ENCODE data around the gene HTATSF1. TPM values are rescaled to one million over a fixed set of nuclear protein-coding genes. Genes with fewer than 3 reads are reported as not detected.

HTATSF1 gene
- 81.6 and 88.0 TPM in 2 replicates for total RNA-seq (2014; rRNA removed; shearing (Covaris generic))

- Histone ChIP-seq H3K27me3 (no peaks in the 10 kb centered on the region), H3K9me3 (replicated peaks) (no peaks in the 10 kb centered on the region), H3K4me1 (peaks cover 3% of the 10 kb centered on the region; the same call in 1 of the 2 replicates), H3K27ac (peak within 1 kb of the TSS; percentile 78), H3K36me3 (peaks cover 10% of the 10 kb centered on the region), H3K4me3 (peak within 1 kb of the TSS; percentile 82)
- no peak for DNase-seq
These were observed at the start of gene HTATSF1 for GRCh38 chrX:136497556-136498052. HTATSF1 (plus strand) TSS chrX:136497592; CDS start chrX:136497685, 93 bp downstream.

DNA sequence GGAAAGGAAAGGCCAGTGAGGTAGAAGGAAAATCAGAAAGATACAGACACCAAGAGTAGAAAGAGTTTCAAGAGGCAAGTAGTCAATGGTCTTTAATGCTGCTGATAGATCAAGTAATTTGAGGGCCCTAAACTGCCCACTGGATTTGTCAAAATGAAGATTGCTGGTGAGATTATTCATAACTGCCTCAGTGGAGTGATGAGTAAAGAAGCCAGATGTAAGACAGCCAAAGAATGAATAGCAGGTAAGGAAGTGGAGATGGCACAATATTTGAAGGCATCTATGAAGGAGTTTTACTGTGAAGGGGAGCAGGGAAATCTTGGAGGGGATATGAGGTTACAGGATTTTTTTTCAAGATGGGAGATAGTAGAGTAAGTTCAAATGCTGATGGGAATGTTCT lies 49.4 kb upstream of the HTATSF1 start:
- Histone ChIP-seq H3K27me3 (no peaks in the 10 kb centered on the region), H3K4me3 (no peak overlapping the region), H3K36me3 (no peaks in the 10 kb centered on the region), H3K27ac (no peak overlapping the region), H3K9me3 (replicated peaks) (no peaks in the 10 kb centered on the region), H3K4me1 (no peaks in the 10 kb centered on the region)
- no peak for DNase-seq

- H3K27me3 ChIP-seq, result no peaks in the 10 kb centered on the region
- no peaks in the 10 kb centered on the region for H3K9me3 ChIP-seq (replicated peaks)
- H3K4me1 ChIP-seq, result no peaks in the 10 kb centered on the region
- DNase-seq, result no peak
- H3K27ac ChIP-seq, result no peak overlapping the region
- no peaks in the 10 kb centered on the region for H3K36me3 ChIP-seq
- H3K4me3 ChIP-seq, result no peak overlapping the region
These were observed 47.2 kb upstream of the HTATSF1 start for GRCh38 chrX:136450050-136450830.

DNA sequence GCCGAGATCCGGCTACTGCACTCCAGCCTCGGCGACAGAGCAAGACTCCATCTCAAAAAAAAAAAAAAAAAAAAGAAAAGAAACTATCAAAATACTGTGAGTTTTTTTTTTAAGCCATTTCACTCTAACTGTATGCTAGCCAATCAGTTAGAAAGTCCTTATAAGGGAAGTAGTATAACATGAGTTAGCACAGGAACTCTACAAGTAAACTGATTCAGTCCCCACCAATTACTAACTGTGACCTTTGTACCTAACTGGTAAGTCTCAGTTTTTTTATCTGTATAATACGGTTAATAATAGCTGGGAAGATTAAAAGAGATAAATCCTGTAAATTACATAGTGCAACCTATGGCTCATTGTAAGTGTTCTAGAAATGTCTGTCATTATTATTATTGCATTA lies 44.8 kb upstream of the HTATSF1 start:
- Histone ChIP-seq H3K4me3 (no peak overlapping the region), H3K4me1 (no peaks in the 10 kb centered on the region), H3K36me3 (no peaks in the 10 kb centered on the region), H3K27ac (no peak overlapping the region), H3K9me3 (replicated peaks) (no peaks in the 10 kb centered on the region), H3K27me3 (no peaks in the 10 kb centered on the region)
- no peak for DNase-seq

GRCh38 chrX:136453114-136453513 lies 44.3 kb upstream of the HTATSF1 start:
- Histone ChIP-seq H3K36me3 (no peaks in the 10 kb centered on the region), H3K9me3 (replicated peaks) (no peaks in the 10 kb centered on the region), H3K27ac (no peak overlapping the region), H3K4me3 (no peak overlapping the region), H3K4me1 (no peaks in the 10 kb centered on the region), H3K27me3 (no peaks in the 10 kb centered on the region)
- DNase-seq, result no peak

DNA sequence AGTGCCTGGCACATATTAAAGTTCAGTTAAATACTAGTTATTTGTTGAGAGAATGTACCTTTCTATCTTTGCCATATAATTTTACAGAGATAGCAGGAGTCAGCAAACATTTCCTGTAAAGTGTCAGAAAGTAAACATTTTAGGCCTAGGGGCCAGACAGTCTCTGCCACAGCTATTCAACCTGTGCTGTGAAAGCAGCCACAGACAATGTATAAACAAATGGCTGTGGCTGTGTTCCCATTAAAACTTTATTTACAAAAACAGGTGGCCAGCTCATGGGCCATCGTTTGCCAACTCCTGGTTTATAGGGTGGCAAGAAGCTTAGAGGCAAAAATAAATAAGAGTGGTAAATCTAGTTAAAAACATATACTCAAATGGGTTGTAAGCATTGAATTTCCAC lies 43.6 kb upstream of the HTATSF1 start:
- DNase-seq, result no peak
- H3K36me3 ChIP-seq, result no peaks in the 10 kb centered on the region
- H3K4me3 ChIP-seq, result no peak overlapping the region
- no peaks in the 10 kb centered on the region for H3K4me1 ChIP-seq
- no peaks in the 10 kb centered on the region for H3K9me3 ChIP-seq (replicated peaks)
- no peak overlapping the region for H3K27ac ChIP-seq
- H3K27me3 ChIP-seq, result no peaks in the 10 kb centered on the region

DNA sequence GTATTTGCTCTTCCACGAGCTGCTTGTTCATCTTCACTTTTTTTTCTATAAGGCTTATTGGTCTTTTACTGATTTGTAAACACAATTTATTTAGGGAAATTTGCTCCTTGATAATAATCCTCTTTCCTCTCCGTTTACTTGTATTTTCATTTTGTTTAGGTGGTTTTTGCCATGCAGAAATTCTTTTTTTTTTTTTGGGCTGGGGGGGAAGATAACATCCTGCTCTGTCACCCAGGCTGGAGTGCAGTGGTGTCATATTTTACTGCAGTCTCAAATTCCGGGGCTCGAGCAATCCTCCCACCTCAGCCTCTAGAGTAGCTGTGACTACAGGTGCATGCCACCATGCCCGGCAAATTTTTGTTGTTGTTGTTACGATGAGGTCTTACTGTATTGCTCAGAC lies 41.3 kb upstream of the HTATSF1 start:
- H3K4me3 ChIP-seq, result no peak overlapping the region
- no peak for DNase-seq
- no peaks in the 10 kb centered on the region for H3K9me3 ChIP-seq (replicated peaks)
- H3K4me1 ChIP-seq, result no peaks in the 10 kb centered on the region
- no peaks in the 10 kb centered on the region for H3K27me3 ChIP-seq
- H3K36me3 ChIP-seq, result no peaks in the 10 kb centered on the region
- H3K27ac ChIP-seq, result no peak overlapping the region

DNA sequence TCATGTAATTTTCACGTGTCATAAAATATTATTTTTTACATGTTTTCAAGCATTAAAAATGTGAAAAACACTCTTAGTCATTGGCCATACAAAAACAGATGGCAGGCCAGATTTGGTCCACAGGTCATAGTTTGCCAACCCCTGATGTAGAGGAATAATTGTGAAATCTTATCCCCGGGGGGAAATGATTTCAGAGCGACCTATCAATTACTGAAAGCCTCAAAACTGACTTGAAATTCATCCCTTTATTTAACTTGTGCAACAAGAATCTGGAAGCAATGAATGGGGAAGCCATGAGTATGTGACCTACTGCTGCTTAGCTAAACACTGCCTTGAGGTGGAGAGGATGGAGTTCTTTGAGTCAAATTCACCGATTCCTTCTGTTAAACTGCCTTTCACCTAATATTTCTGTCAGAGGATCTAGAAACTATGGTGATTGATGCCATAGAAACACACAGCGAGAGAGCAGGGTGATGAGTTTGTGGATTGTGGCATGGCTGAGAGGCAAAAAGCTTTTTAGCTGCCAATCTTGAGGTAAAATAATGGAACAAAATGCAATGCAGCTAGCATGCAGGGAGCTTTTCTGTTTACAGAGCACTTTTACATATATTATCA lies 40.0 kb upstream of the HTATSF1 start:
- no peaks in the 10 kb centered on the region for H3K4me1 ChIP-seq
- H3K9me3 ChIP-seq (replicated peaks), result no peaks in the 10 kb centered on the region
- H3K36me3 ChIP-seq, result no peaks in the 10 kb centered on the region
- no peak for DNase-seq
- no peak overlapping the region for H3K4me3 ChIP-seq
- H3K27ac ChIP-seq, result no peak overlapping the region
- H3K27me3 ChIP-seq, result no peaks in the 10 kb centered on the region

- H3K27me3 ChIP-seq, result no peaks in the 10 kb centered on the region
- no peaks in the 10 kb centered on the region for H3K9me3 ChIP-seq (replicated peaks)
- H3K27ac ChIP-seq, result no peak overlapping the region
- H3K4me3 ChIP-seq, result no peak overlapping the region
- no peaks in the 10 kb centered on the region for H3K36me3 ChIP-seq
- no peaks in the 10 kb centered on the region for H3K4me1 ChIP-seq
- DNase-seq, result no peak
These were observed 32.8 kb upstream of the HTATSF1 start for GRCh38 chrX:136464589-136464988.

DNA sequence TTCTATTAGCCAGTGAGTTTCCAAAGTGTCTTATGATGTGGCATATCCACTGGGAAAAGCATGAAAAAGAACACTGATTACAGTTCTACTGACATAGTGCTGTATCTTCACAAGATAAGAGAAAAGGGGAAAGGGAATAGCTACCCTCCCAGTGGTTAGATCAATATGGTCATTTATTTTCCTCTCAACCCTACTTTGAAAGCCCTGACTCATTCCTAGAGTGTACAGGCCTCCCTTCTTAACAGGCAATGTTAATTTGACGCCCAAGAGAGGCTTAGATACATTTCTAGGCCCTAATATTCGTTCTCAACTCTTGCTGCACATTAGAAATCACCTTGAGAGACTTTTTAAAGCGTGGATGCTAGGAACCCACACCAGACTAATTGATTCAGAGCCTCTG lies 30.1 kb upstream of the HTATSF1 start:
- H3K9me3 ChIP-seq (replicated peaks), result no peaks in the 10 kb centered on the region

DNA sequence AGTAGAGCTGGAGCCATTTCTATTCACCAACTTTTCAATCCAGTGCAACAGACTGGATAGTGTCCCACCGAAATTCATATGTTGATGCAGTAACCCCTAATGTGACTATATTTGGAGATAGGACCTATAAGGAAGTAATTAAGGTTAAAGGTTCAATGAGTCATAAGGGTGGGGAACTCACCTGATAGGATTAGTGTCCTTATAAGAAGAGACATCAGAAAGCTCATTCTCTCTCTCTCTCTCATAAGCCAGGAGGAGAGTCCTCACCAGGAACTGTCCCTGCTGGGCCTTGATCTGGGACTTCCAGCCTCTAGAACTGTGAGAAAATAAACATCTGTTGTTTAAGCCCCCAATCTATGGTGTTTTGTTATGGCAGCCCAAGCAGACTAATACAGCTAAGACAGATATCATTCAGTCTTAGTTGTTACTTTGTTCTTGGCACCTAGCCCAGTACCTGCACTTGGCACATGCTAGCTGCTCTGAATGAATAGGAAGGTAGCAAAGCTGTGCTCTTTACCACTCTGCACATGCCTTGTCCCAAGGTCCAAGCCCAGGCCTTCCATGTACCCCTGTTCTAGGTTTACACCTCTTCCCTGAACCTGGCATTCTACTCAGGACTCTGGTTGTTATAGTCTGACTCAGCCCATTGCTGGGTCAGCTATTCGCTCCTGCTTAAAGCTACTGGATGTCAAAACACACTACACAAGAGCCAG lies 28.8 kb upstream of the HTATSF1 start:
- H3K36me3 ChIP-seq, result no peaks in the 10 kb centered on the region
- no peak overlapping the region for H3K4me3 ChIP-seq
- H3K27ac ChIP-seq, result no peak overlapping the region
- no peaks in the 10 kb centered on the region for H3K9me3 ChIP-seq (replicated peaks)
- no peak for DNase-seq
- no peaks in the 10 kb centered on the region for H3K27me3 ChIP-seq
- no peaks in the 10 kb centered on the region for H3K4me1 ChIP-seq

More for the DNA sequence above, 30.1 kb upstream of the HTATSF1 start:
- no peaks in the 10 kb centered on the region for H3K4me1 ChIP-seq
- H3K36me3 ChIP-seq, result no peaks in the 10 kb centered on the region
- H3K27me3 ChIP-seq, result no peaks in the 10 kb centered on the region
- H3K4me3 ChIP-seq, result no peak overlapping the region
- no peak overlapping the region for H3K27ac ChIP-seq
- no peak for DNase-seq

DNA sequence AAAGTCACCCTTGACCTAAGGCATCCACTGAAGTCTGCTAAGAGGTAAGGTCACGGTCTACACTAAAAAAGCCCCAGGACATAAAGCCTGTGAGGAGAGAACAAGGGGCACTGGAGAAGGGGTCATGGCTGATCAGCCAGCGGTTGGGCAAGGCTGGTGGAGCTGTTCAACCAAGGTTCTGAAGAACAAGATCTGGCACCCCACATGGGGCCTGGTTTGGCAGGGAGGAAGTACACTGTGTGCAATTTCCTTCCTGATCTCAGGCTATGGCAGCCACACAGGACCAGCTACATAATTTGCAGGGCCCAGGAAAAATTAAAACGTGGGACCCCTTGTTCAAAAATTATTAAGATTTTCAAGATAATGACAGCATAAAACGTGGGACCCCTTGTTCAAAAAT lies 23.7 kb upstream of the HTATSF1 start:
- H3K4me3 ChIP-seq, result no peak overlapping the region
- no peaks in the 10 kb centered on the region for H3K9me3 ChIP-seq (replicated peaks)
- DNase-seq, result no peak
- no peaks in the 10 kb centered on the region for H3K36me3 ChIP-seq
- no peaks in the 10 kb centered on the region for H3K4me1 ChIP-seq
- no peaks in the 10 kb centered on the region for H3K27me3 ChIP-seq
- H3K27ac ChIP-seq, result no peak overlapping the region

DNA sequence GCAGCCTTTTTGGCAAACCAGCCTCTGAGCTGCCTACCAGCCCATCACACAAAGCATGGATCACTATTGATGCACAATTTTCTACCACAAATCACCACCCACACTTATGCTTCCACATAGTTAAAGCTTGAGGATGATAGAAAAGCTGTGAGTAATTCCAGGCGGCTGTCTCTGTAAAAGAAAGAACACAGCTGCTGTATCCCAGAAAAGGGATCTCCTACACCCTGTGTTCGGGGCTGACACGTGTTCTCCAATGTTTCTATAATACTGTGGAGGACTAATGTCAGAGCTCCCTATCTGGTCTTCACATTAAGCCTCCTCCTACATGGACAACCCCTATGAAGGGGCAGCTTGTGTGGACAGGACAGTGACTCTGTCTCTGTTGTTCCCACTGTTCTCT lies 22.2 kb upstream of the HTATSF1 start:
- Histone ChIP-seq H3K27me3 (no peaks in the 10 kb centered on the region), H3K27ac (no peak overlapping the region)
- no peak for DNase-seq

GRCh38 chrX:136476501-136476900 lies 20.9 kb upstream of the HTATSF1 start:
- no peak for DNase-seq
- no peaks in the 10 kb centered on the region for H3K9me3 ChIP-seq (replicated peaks)
- H3K27me3 ChIP-seq, result no peaks in the 10 kb centered on the region
- no peaks in the 10 kb centered on the region for H3K36me3 ChIP-seq
- no peak overlapping the region for H3K27ac ChIP-seq
- no peak overlapping the region for H3K4me3 ChIP-seq
- H3K4me1 ChIP-seq, result no peaks in the 10 kb centered on the region

More for the DNA sequence above, 22.2 kb upstream of the HTATSF1 start:
- Histone ChIP-seq H3K4me3 (no peak overlapping the region), H3K36me3 (no peaks in the 10 kb centered on the region), H3K9me3 (replicated peaks) (no peaks in the 10 kb centered on the region), H3K4me1 (no peaks in the 10 kb centered on the region)

GRCh38 chrX:136477026-136477425 lies 20.4 kb upstream of the HTATSF1 start:
- Histone ChIP-seq H3K36me3 (no peaks in the 10 kb centered on the region), H3K27ac (no peak overlapping the region), H3K4me3 (no peak overlapping the region), H3K27me3 (no peaks in the 10 kb centered on the region), H3K4me1 (no peaks in the 10 kb centered on the region), H3K9me3 (replicated peaks) (no peaks in the 10 kb centered on the region)
- no peak for DNase-seq

All from SJCRH30 (cell line).